ACC112 (cell line): Measurements from ENCODE around the gene PPIB.

Source experiments
- H2AFZ ChIP-seq: fragments of 200-600 bp; sonication (generic); one replicate; pipeline ENCODE4 v1.6.0; 2017; ENCODE audit warnings: antibody characterized with exemption, low read length; ENCODE audit not compliant: unreplicated experiment
- H3K27ac ChIP-seq: fragments of 200-600 bp; sonication (generic); 2 replicates; pipeline ENCODE4 v1.5.1; 2014; ENCODE audit warnings: low read depth, mild to moderate bottlenecking, antibody characterized with exemption, low read length, moderate library complexity
- H3K27me3 ChIP-seq: fragments of 200-600 bp; sonication (generic); 2 replicates; pipeline ENCODE4 v1.6.1; 2014; ENCODE audit warnings: mild to moderate bottlenecking, antibody characterized with exemption, low read length, moderate library complexity, mixed read lengths; ENCODE audit not compliant: insufficient read depth
- H3K36me3 ChIP-seq: fragments of 200-600 bp; sonication (generic); 2 replicates; pipeline ENCODE4 v1.6.1; 2016; ENCODE audit warnings: mild to moderate bottlenecking, antibody characterized with exemption, low read length, moderate library complexity, mixed read lengths; ENCODE audit not compliant: insufficient read depth
- H3K4me1 ChIP-seq: fragments of 200-600 bp; sonication (generic); one replicate; pipeline ENCODE4 v1.6.1; 2016; ENCODE audit warnings: low read length, mixed read lengths; ENCODE audit not compliant: insufficient read depth, unreplicated experiment, control insufficient read depth
- H3K4me3 ChIP-seq: fragments of 200-600 bp; sonication (generic); 2 replicates; pipeline ENCODE4 v1.5.1; 2014; ENCODE audit warnings: mild to moderate bottlenecking, low read depth, low read length
- H3K79me2 ChIP-seq: fragments of 200-600 bp; sonication (generic); one replicate; pipeline ENCODE4 v1.6.0; 2016; ENCODE audit warnings: low read length; ENCODE audit not compliant: control insufficient read depth, unreplicated experiment, insufficient read depth

The PPIB gene

GRCh38 chr15:64148168-64148567 is 14.7 kb downstream of the PPIB start:
- Histone ChIP-seq H3K4me3 (no peak overlapping the region), H3K27me3 (peaks cover 19% of the 10 kb centered on the region), H3K79me2 (no peaks in the 10 kb centered on the region), H2AFZ (no peak overlapping the region), H3K27ac (no peak overlapping the region), H3K4me1 (peaks cover 4% of the 10 kb centered on the region), H3K36me3 (no peaks in the 10 kb centered on the region)

GRCh38 chr15:64146885-64147681 is 15.7 kb downstream of the PPIB start:
- Histone ChIP-seq H3K36me3 (no peaks in the 10 kb centered on the region), H3K4me3 (no peak overlapping the region), H2AFZ (no peak overlapping the region), H3K79me2 (no peaks in the 10 kb centered on the region), H3K27ac (no peak overlapping the region), H3K4me1 (peaks cover 4% of the 10 kb centered on the region), H3K27me3 (peaks cover 9% of the 10 kb centered on the region)

GRCh38 chr15:64146520-64146884 is 16.3 kb downstream of the PPIB start:
- Histone ChIP-seq H2AFZ (no peak overlapping the region), H3K79me2 (no peaks in the 10 kb centered on the region), H3K27ac (no peak overlapping the region), H3K4me1 (no peaks in the 10 kb centered on the region), H3K36me3 (no peaks in the 10 kb centered on the region), H3K4me3 (no peak overlapping the region), H3K27me3 (peaks cover 3% of the 10 kb centered on the region; the same call in 1 of the 2 replicates)

- H3K79me2 ChIP-seq, result no peaks in the 10 kb centered on the region
- H2AFZ ChIP-seq, result no peak overlapping the region
- H3K27ac ChIP-seq, result no peak overlapping the region
- no peak overlapping the region for H3K4me3 ChIP-seq
- no peaks in the 10 kb centered on the region for H3K36me3 ChIP-seq
- H3K4me1 ChIP-seq, result no peaks in the 10 kb centered on the region
- no peaks in the 10 kb centered on the region for H3K27me3 ChIP-seq
Measured at GRCh38 chr15:64146041-64146440, 16.8 kb downstream of the PPIB start.

GRCh38 chr15:64144565-64145281 is 18.1 kb downstream of the PPIB start:
- Histone ChIP-seq H3K4me1 (no peaks in the 10 kb centered on the region), H2AFZ (no peak overlapping the region), H3K36me3 (no peaks in the 10 kb centered on the region), H3K27ac (no peak overlapping the region), H3K27me3 (no peaks in the 10 kb centered on the region), H3K4me3 (no peak overlapping the region), H3K79me2 (no peaks in the 10 kb centered on the region)

GRCh38 chr15:64144192-64144564 is 18.6 kb downstream of the PPIB start:
- Histone ChIP-seq H3K79me2 (no peaks in the 10 kb centered on the region), H3K27ac (no peak overlapping the region)

GRCh38 chr15:64143276-64143675 is 19.5 kb downstream of the PPIB start:
- Histone ChIP-seq H3K4me1 (no peaks in the 10 kb centered on the region), H3K4me3 (no peak overlapping the region), H3K27me3 (no peaks in the 10 kb centered on the region), H3K36me3 (0 out of 2 replicates have a peak, but pooled peaks cover 2% of the 10 kb centered on the region), H2AFZ (no peak overlapping the region), H3K27ac (no peak overlapping the region), H3K79me2 (no peaks in the 10 kb centered on the region)

More at GRCh38 chr15:64144192-64144564, 18.6 kb downstream of the PPIB start:
- H3K36me3 ChIP-seq, result no peaks in the 10 kb centered on the region
- no peak overlapping the region for H2AFZ ChIP-seq
- no peaks in the 10 kb centered on the region for H3K27me3 ChIP-seq
- H3K4me3 ChIP-seq, result no peak overlapping the region
- no peaks in the 10 kb centered on the region for H3K4me1 ChIP-seq

GRCh38 chr15:64141798-64142512 is 20.9 kb downstream of the PPIB start:
- 0 out of 2 replicates have a peak, but pooled peaks cover 2% of the 10 kb centered on the region for H3K36me3 ChIP-seq
- H2AFZ ChIP-seq, result no peak overlapping the region
- H3K27ac ChIP-seq, result no peak overlapping the region
- no peaks in the 10 kb centered on the region for H3K27me3 ChIP-seq
- H3K4me3 ChIP-seq, result no peak overlapping the region
- no peaks in the 10 kb centered on the region for H3K4me1 ChIP-seq
- H3K79me2 ChIP-seq, result no peaks in the 10 kb centered on the region

- H3K4me3 ChIP-seq, result no peak overlapping the region
- peaks cover 7% of the 10 kb centered on the region; the same call in 1 of the 2 replicates for H3K36me3 ChIP-seq
- no peak overlapping the region for H3K27ac ChIP-seq
- H3K27me3 ChIP-seq, result no peaks in the 10 kb centered on the region
- no peaks in the 10 kb centered on the region for H3K79me2 ChIP-seq
- no peak overlapping the region for H2AFZ ChIP-seq
- no peaks in the 10 kb centered on the region for H3K4me1 ChIP-seq
Measured at GRCh38 chr15:64138331-64138941, 24.4 kb downstream of the PPIB start.

GRCh38 chr15:64137226-64137833 is 25.5 kb downstream of the PPIB start:
- peaks cover 10% of the 10 kb centered on the region; the same call in 1 of the 2 replicates for H3K36me3 ChIP-seq
- no peaks in the 10 kb centered on the region for H3K79me2 ChIP-seq
- no peaks in the 10 kb centered on the region for H3K4me1 ChIP-seq
- no peak overlapping the region for H2AFZ ChIP-seq
- H3K4me3 ChIP-seq, result no peak overlapping the region
- no peaks in the 10 kb centered on the region for H3K27me3 ChIP-seq
- no peak overlapping the region for H3K27ac ChIP-seq
